ENCODE measurements around the gene DNAAF5.
"Not testable (repeated sequence)": the region's sequence is repeated elsewhere in the genome, so short reads cannot be mapped to it uniquely, and the experiment has no call there.

The DNAAF5 gene

GRCh38 chr7:730501-731439 is 4.3 kb downstream of the DNAAF5 start:
- DNase-seq (ENCODE audit: low read depth): no peak

GRCh38 chr7:731440-732085 is 5.1 kb downstream of the DNAAF5 start:
- no peak for DNase-seq (ENCODE audit: low read depth)

- DNase-seq (ENCODE audit: low read depth): no peak
Observed at GRCh38 chr7:732094-732541, 5.6 kb downstream of the DNAAF5 start.

GRCh38 chr7:732556-732955 is 6.1 kb downstream of the DNAAF5 start:
- DNase-seq (ENCODE audit: low read depth): no peak

GRCh38 chr7:734214-734613 is 7.7 kb downstream of the DNAAF5 start:
- DNase-seq (ENCODE audit: low read depth): no peak

GRCh38 chr7:734808-735207 is 8.3 kb downstream of the DNAAF5 start:
- DNase-seq (ENCODE audit: low read depth): no peak

GRCh38 chr7:738241-738640 is 11.7 kb downstream of the DNAAF5 start:
- no peak for DNase-seq (ENCODE audit: low read depth)

GRCh38 chr7:738723-739454 is 12.4 kb downstream of the DNAAF5 start:
- DNase-seq (ENCODE audit: low read depth): no peak

- DNase-seq (ENCODE audit: low read depth): no peak
Observed at GRCh38 chr7:739455-739982, 13.0 kb downstream of the DNAAF5 start.

- no peak for DNase-seq (ENCODE audit: low read depth)
Observed at GRCh38 chr7:739983-740942, 13.8 kb downstream of the DNAAF5 start.

- no peak for DNase-seq (ENCODE audit: low read depth)
Observed at GRCh38 chr7:741191-741671, 14.7 kb downstream of the DNAAF5 start.

- no peak for DNase-seq (ENCODE audit: low read depth)
Observed at GRCh38 chr7:741850-742249, 15.4 kb downstream of the DNAAF5 start.

GRCh38 chr7:742791-743190 is 16.3 kb downstream of the DNAAF5 start:
- no peak for DNase-seq (ENCODE audit: low read depth)

- DNase-seq (ENCODE audit: low read depth): not testable (repeated sequence)
Observed at GRCh38 chr7:743341-744127, 17.0 kb downstream of the DNAAF5 start.

- not testable (repeated sequence) for DNase-seq (ENCODE audit: low read depth)
Observed at GRCh38 chr7:744128-744520, 17.6 kb downstream of the DNAAF5 start.

- DNase-seq (ENCODE audit: low read depth): no peak
Observed at GRCh38 chr7:744854-745430, 18.4 kb downstream of the DNAAF5 start.

GRCh38 chr7:745431-746154 is 19.1 kb downstream of the DNAAF5 start:
- DNase-seq (ENCODE audit: low read depth): no peak

GRCh38 chr7:746155-747061 is 19.9 kb downstream of the DNAAF5 start:
- DNase-seq (ENCODE audit: low read depth): no peak

Measured in fibroblast of gingiva (primary cell).